HEK293 (cell line): ENCODE measurements around the gene ZNF468.
A peak's percentile ranks its signal among the peaks of the same experiment; 100 is the strongest.
"Not testable (repeated sequence)": the region's sequence is repeated elsewhere in the genome, so short reads cannot be mapped to it uniquely, and the experiment has no call there.

Experiments
- CTCF ChIA-PET: fragments of 350-600 bp; formaldehyde crosslinking; extraction: SDS; loops from one replicate; lab custom pipeline; 2021; ENCODE audit warnings: antibody characterized with exemption; lab: Yijun Ruan, JAX
- POLR2A ChIA-PET: fragments of 300-600 bp; formaldehyde crosslinking; extraction: SDS; loops from one replicate; lab custom pipeline; 2020; ENCODE audit warnings: antibody characterized with exemption, inconsistent platforms; lab: Yijun Ruan, JAX
- H3K27ac ChIP-seq: fragments of 200-500 bp; sonication (Bioruptor generic); 2 replicates; pipeline ENCODE4 v1.5.1; 2014; ENCODE audit warnings: low read depth, low read length, control low read depth, inconsistent platforms; ENCODE audit errors: extremely low read depth
- H3K36me3 ChIP-seq, 2 experiments: fragments of 200-500 bp in 1 of 2; sonication (Bioruptor generic) in 1 of 2; 1 replicate in 1 of 2; 2 replicates in 1 of 2; pipeline ENCODE4 v1.5.1; 2014 to 2017; ENCODE audit warnings: inconsistent platforms in 2 of 2, low read length in 2 of 2; ENCODE audit not compliant: control insufficient read depth in 2 of 2, insufficient read depth in 1 of 2
- H3K4me1 ChIP-seq: fragments of 200-500 bp; sonication (Bioruptor generic); 2 replicates; pipeline ENCODE4 v1.5.1; 2014; ENCODE audit warnings: mild to moderate bottlenecking, low read length, inconsistent platforms; ENCODE audit not compliant: control insufficient read depth, insufficient read depth
- H3K4me3 ChIP-seq: 2 replicates; pipeline ENCODE4 v1.5.1; 2011; ENCODE audit warnings: low read depth, mild to moderate bottlenecking, control low read depth, low read length, moderate library complexity
- H3K9me3 ChIP-seq: fragments of 200-500 bp; sonication (Bioruptor generic); 2 replicates; pipeline ENCODE4 v1.5.1; 2014; ENCODE audit warnings: low read depth, low read length, inconsistent platforms; ENCODE audit not compliant: control insufficient read depth, insufficient read depth
- KLF1 ChIP-seq: fragments of 450-650 bp; formaldehyde crosslinking; IDR thresholded peaks from 2 replicates; pipeline ENCODE4 v1.5.1; 2016; ENCODE audit warnings: missing biosample characterization, missing genetic modification characterization
- KLF8 ChIP-seq: fragments of 450-650 bp; formaldehyde crosslinking; IDR thresholded peaks from 2 replicates; pipeline ENCODE4 v1.5.1; 2016; ENCODE audit warnings: missing biosample characterization, missing genetic modification characterization
- KLF9 ChIP-seq: fragments of 450-650 bp; formaldehyde crosslinking; IDR thresholded peaks from 2 replicates; pipeline ENCODE4 v1.5.1; 2016; ENCODE audit warnings: missing biosample characterization, missing genetic modification characterization, low read depth
- SP2 ChIP-seq: fragments of 450-650 bp; formaldehyde crosslinking; IDR thresholded peaks from 2 replicates; pipeline ENCODE4 v1.5.1; 2016; ENCODE audit warnings: missing biosample characterization, missing genetic modification characterization
- SP3 ChIP-seq: fragments of 450-650 bp; formaldehyde crosslinking; IDR thresholded peaks from 2 replicates; pipeline ENCODE4 v1.5.1; 2016; ENCODE audit warnings: missing biosample characterization, missing genetic modification characterization
- ZBTB26 ChIP-seq: fragments of 450-650 bp; formaldehyde crosslinking; optimal IDR thresholded peaks from 2 replicates; pipeline ENCODE3; 2016; ENCODE audit warnings: missing biosample characterization, mild to moderate bottlenecking, missing genetic modification characterization
- ZFHX2 ChIP-seq: fragments of 450-650 bp; formaldehyde crosslinking; conservative IDR thresholded peaks from 2 replicates; pipeline ENCODE4 v1.5.1; 2016; ENCODE audit warnings: missing biosample characterization, missing genetic modification characterization
- ZFP69B ChIP-seq: fragments of 450-650 bp; formaldehyde crosslinking; IDR thresholded peaks from 2 replicates; pipeline ENCODE4 v1.5.1; 2016; ENCODE audit warnings: missing biosample characterization, missing genetic modification characterization
- ZNF121 ChIP-seq: fragments of 450-650 bp; formaldehyde crosslinking; IDR thresholded peaks from 2 replicates; pipeline ENCODE4 v1.5.1; 2016; ENCODE audit warnings: missing biosample characterization, missing genetic modification characterization
- ZNF140 ChIP-seq: fragments of 450-650 bp; formaldehyde crosslinking; IDR thresholded peaks from 2 replicates; pipeline ENCODE4 v1.5.1; 2016; ENCODE audit warnings: missing biosample characterization, missing genetic modification characterization
- ZNF211 ChIP-seq: fragments of 450-650 bp; formaldehyde crosslinking; IDR thresholded peaks from 2 replicates; pipeline ENCODE4 v1.5.1; 2016; ENCODE audit warnings: low read depth, missing biosample characterization, missing genetic modification characterization
- ZNF266 ChIP-seq: fragments of 450-650 bp; formaldehyde crosslinking; IDR thresholded peaks from 2 replicates; pipeline ENCODE4 v1.5.1; 2016; ENCODE audit warnings: missing biosample characterization, missing genetic modification characterization, low read depth
- ZNF335 ChIP-seq: fragments of 450-650 bp; formaldehyde crosslinking; conservative IDR thresholded peaks from 2 replicates; pipeline ENCODE4 v1.5.1; 2016; ENCODE audit warnings: missing biosample characterization, missing genetic modification characterization
- ZNF530 ChIP-seq: fragments of 450-650 bp; formaldehyde crosslinking; IDR thresholded peaks from 2 replicates; pipeline ENCODE4 v1.5.1; 2016; ENCODE audit warnings: low read depth, missing biosample characterization, missing genetic modification characterization
- ZNF585B ChIP-seq: fragments of 450-650 bp; formaldehyde crosslinking; IDR thresholded peaks from 2 replicates; pipeline ENCODE4 v1.5.1; 2016; ENCODE audit warnings: missing biosample characterization, missing genetic modification characterization
- ZNF600 ChIP-seq: fragments of 450-650 bp; formaldehyde crosslinking; IDR thresholded peaks from 2 replicates; pipeline ENCODE4 v1.5.1; 2016; ENCODE audit warnings: missing biosample characterization, missing genetic modification characterization
- ZNF791 ChIP-seq: fragments of 450-650 bp; formaldehyde crosslinking; IDR thresholded peaks from 2 replicates; pipeline ENCODE4 v1.5.1; 2016; ENCODE audit warnings: missing biosample characterization, missing genetic modification characterization
- TF ChIP-seq, protein P1 (sequence below): fragments of 450-650 bp; formaldehyde crosslinking; IDR thresholded peaks from 2 replicates; pipeline ENCODE4 v1.5.1; 2016; ENCODE audit warnings: missing biosample characterization, missing genetic modification characterization
- TF ChIP-seq, protein P2 (sequence below): fragments of 450-650 bp; formaldehyde crosslinking; IDR thresholded peaks from 2 replicates; pipeline ENCODE4 v1.5.1; 2016; ENCODE audit warnings: missing biosample characterization, missing genetic modification characterization

The ZNF468 gene

DNA sequence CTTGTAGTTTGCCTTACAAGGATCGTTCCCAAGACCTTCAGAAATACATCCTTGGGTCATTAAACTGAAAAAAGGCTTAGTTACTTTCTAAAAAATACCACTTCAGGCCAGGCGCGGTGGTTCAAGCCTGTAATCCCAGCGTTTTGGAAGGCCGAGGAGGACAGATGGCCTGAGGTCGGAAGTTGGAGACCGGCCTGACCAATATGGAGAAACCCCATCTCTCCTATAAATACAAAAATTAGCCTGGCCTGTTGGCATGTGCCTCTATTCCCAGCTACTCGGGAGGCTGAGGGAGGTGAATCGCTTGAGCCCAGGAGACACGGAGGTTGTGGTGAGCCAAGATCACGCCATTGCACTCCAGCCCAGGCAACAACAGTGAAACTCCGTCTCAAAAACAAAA, 33.7 kb downstream of the ZNF468 start (continued):
- TF ChIP-seq, protein P1, sequence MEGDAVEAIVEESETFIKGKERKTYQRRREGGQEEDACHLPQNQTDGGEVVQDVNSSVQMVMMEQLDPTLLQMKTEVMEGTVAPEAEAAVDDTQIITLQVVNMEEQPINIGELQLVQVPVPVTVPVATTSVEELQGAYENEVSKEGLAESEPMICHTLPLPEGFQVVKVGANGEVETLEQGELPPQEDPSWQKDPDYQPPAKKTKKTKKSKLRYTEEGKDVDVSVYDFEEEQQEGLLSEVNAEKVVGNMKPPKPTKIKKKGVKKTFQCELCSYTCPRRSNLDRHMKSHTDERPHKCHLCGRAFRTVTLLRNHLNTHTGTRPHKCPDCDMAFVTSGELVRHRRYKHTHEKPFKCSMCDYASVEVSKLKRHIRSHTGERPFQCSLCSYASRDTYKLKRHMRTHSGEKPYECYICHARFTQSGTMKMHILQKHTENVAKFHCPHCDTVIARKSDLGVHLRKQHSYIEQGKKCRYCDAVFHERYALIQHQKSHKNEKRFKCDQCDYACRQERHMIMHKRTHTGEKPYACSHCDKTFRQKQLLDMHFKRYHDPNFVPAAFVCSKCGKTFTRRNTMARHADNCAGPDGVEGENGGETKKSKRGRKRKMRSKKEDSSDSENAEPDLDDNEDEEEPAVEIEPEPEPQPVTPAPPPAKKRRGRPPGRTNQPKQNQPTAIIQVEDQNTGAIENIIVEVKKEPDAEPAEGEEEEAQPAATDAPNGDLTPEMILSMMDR (tag by site-specific recombination) = no peak
- TF ChIP-seq ZNF600 = no peak
- TF ChIP-seq ZNF211 = no peak
- no peak for TF ChIP-seq ZNF585B (tag by site-specific recombination)
- no peak for TF ChIP-seq ZNF791 (tag by site-specific recombination)
- TF ChIP-seq ZNF140 (tag by site-specific recombination) = no peak

GRCh38 chr19:52821204-52821960, 36.0 kb downstream of the ZNF468 start, which contains the start of gene ZNF28:
Gene ZNF28 (minus strand): TSS chr19:52821633. CDS start chr19:52817958, 3,675 bp downstream.
- CTCF ChIA-PET = interaction anchor here (0.6 kb wide), 1 partner anchor 16 kb away, joined by 3 read pairs; no protein-coding TSS in a partner anchor
- H3K27ac ChIP-seq = not testable (repeated sequence)

GRCh38 chr19:52820472-52821203, 36.8 kb downstream of the ZNF468 start:
- CTCF ChIA-PET = interaction anchor here (0.6 kb wide), 1 partner anchor 15 kb away, joined by 3 read pairs; no protein-coding TSS in a partner anchor
- H3K4me1 ChIP-seq, POLR2A ChIA-PET: not testable (repeated sequence)
- peak; percentile 99 for TF ChIP-seq ZNF530 (tag by site-specific recombination)
- TF ChIP-seq, all 188 proteins: peak for 1; not testable (repeated sequence) for 187
- not testable (repeated sequence) for H3K9me3 ChIP-seq, H3K27ac ChIP-seq
- peak overlapping the region; percentile 44 for H3K4me3 ChIP-seq
- H3K36me3 ChIP-seq = peaks cover 0 to 17% of the 10 kb centered on the region in 2 experiments; a peak in 1 of 3 replicates

More at GRCh38 chr19:52821204-52821960, 36.0 kb downstream of the ZNF468 start, which contains the start of gene ZNF28:
- 0 out of 2 replicates have a peak, but pooled peaks have one; percentile 18 for TF ChIP-seq ZFHX2 (tag by site-specific recombination)
- TF ChIP-seq ZNF335 (tag by site-specific recombination) = peak; percentile 68
- TF ChIP-seq KLF8 (tag by site-specific recombination) = peak; percentile 50; the same call in 1 of the 2 replicates
- TF ChIP-seq ZFP69B (tag by site-specific recombination) = 0 out of 2 replicates have a peak, but pooled peaks have one; percentile 45
- peak; percentile 54; the same call in 1 of the 2 replicates for TF ChIP-seq SP3
- peak; percentile 100 for TF ChIP-seq ZNF266
- TF ChIP-seq ZBTB26 = peak; percentile 46
- peak; percentile 38; the same call in 1 of the 2 replicates for TF ChIP-seq KLF1 (tag by site-specific recombination)
- TF ChIP-seq KLF9 (tag by site-specific recombination) = peak; percentile 72
- TF ChIP-seq, protein P2, sequence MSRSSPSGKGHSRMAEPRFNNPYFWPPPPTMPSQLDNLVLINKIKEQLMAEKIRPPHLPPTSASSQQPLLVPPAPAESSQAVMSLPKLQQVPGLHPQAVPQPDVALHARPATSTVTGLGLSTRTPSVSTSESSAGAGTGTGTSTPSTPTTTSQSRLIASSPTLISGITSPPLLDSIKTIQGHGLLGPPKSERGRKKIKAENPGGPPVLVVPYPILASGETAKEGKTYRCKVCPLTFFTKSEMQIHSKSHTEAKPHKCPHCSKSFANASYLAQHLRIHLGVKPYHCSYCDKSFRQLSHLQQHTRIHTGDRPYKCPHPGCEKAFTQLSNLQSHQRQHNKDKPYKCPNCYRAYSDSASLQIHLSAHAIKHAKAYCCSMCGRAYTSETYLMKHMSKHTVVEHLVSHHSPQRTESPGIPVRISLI (tag by site-specific recombination) = peak; percentile 70; the same call in 1 of the 2 replicates
- peak; percentile 60 for TF ChIP-seq SP2
- peak; percentile 57; the same call in 1 of the 2 replicates for TF ChIP-seq ZNF121
- Histone ChIP-seq H3K4me3 (peak within 1 kb of the TSS; percentile 44), H3K36me3 (peaks cover 0 to 12% of the 10 kb centered on the region in 2 experiments; a peak in 1 of 3 replicates)
- H3K9me3 ChIP-seq, H3K4me1 ChIP-seq, POLR2A ChIA-PET: not testable (repeated sequence)
